PFSK-1 (cell line): ENCODE results near the gene REPS1.

Source experiments
- FOXP2 ChIP-seq: optimal IDR thresholded peaks from 2 replicates; pipeline ENCODE3; 2011; ENCODE audit warnings: borderline replicate concordance, control low read depth, inconsistent platforms; ENCODE audit not compliant: insufficient read depth; ENCODE audit errors: extremely low read length, extremely low read depth
- POLR2AphosphoS5 ChIP-seq: IDR thresholded peaks from 2 replicates; pipeline ENCODE4 v1.6.1; 2012; ENCODE audit warnings: low read depth, mild to moderate bottlenecking, control low read depth, low read length, moderate library complexity
- SIN3A ChIP-seq: IDR thresholded peaks from 2 replicates; pipeline ENCODE4 v1.6.1; 2012; ENCODE audit warnings: mild to moderate bottlenecking, low read length, moderate library complexity, borderline replicate concordance; ENCODE audit not compliant: insufficient read depth
- TAF1 ChIP-seq: IDR thresholded peaks from 2 replicates; pipeline ENCODE4 v1.6.1; 2012; ENCODE audit warnings: low read length, control low read depth, borderline replicate concordance; ENCODE audit not compliant: insufficient read depth
- TF ChIP-seq, protein P1 (sequence below), 2 experiments: IDR thresholded peaks; 2 replicates each; pipeline versions ENCODE4 v1.6.1 to v1.8.0; 2011 to 2012; ENCODE audit warnings: low read depth in 2 of 2, low read length in 2 of 2, control low read depth in 1 of 2, inconsistent platforms in 1 of 2, mild to moderate bottlenecking in 1 of 2, moderate library complexity in 1 of 2; ENCODE audit not compliant: insufficient read depth in 1 of 2

REPS1 gene

DNA sequence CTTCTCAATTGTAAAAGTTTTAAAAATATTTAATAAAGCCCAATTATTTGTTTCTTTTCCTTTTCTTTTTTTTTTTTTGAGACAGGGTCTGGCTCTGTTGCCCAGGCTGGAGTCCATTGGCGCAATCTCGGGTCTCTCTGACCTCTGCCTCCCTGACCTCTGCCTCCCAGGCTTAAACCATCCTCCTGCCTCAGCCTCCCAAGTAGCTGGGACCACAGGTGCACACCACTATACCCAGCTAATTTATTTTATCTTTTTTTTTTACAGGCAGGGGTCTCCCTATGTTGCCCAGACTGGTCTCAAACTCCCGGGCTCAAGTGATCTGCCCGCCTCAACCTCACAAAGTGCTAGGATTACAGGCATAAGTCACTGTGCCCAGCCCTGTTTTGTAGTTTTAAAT, 9.8 kb downstream of the REPS1 start:
- TF ChIP-seq FOXP2 (no peak), TAF1 (no peak), SIN3A (no peak), POLR2AphosphoS5 (no peak)
- TF ChIP-seq, protein P1, sequence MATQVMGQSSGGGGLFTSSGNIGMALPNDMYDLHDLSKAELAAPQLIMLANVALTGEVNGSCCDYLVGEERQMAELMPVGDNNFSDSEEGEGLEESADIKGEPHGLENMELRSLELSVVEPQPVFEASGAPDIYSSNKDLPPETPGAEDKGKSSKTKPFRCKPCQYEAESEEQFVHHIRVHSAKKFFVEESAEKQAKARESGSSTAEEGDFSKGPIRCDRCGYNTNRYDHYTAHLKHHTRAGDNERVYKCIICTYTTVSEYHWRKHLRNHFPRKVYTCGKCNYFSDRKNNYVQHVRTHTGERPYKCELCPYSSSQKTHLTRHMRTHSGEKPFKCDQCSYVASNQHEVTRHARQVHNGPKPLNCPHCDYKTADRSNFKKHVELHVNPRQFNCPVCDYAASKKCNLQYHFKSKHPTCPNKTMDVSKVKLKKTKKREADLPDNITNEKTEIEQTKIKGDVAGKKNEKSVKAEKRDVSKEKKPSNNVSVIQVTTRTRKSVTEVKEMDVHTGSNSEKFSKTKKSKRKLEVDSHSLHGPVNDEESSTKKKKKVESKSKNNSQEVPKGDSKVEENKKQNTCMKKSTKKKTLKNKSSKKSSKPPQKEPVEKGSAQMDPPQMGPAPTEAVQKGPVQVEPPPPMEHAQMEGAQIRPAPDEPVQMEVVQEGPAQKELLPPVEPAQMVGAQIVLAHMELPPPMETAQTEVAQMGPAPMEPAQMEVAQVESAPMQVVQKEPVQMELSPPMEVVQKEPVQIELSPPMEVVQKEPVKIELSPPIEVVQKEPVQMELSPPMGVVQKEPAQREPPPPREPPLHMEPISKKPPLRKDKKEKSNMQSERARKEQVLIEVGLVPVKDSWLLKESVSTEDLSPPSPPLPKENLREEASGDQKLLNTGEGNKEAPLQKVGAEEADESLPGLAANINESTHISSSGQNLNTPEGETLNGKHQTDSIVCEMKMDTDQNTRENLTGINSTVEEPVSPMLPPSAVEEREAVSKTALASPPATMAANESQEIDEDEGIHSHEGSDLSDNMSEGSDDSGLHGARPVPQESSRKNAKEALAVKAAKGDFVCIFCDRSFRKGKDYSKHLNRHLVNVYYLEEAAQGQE (IDR thresholded peaks at IDR 0.05; ENCODE audit: insufficient read depth in 1 of 2, low read depth in 2 of 2, low read length in 2 of 2) = no peak

DNA sequence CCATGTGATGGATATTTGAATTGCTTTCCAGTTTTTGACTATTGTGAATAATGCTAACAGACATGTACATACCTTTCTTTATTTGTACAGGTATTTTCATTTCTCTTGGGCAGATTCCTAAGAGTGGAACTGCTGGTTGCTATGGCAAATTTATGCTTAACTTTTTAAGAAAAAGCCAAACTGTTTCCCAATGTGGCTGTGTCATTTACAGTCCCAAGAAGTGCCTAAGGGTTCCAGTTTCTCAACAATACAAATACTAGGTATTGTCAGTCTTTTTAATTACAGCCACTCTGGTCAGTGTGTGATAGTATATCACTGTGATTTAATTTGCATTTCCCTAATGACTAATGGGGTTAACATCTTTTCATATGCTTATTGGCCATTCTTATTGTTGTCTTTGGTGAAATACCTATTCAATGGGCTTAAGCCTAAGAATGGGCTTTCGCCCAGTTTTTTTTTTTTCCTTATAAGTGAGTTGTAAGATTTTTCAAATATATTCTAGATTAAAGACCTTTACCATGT, 10.3 kb downstream of the REPS1 start:
- TF ChIP-seq, protein P1 (IDR thresholded peaks at IDR 0.05; ENCODE audit: insufficient read depth in 1 of 2, low read depth in 2 of 2, low read length in 2 of 2) = no peak

DNA sequence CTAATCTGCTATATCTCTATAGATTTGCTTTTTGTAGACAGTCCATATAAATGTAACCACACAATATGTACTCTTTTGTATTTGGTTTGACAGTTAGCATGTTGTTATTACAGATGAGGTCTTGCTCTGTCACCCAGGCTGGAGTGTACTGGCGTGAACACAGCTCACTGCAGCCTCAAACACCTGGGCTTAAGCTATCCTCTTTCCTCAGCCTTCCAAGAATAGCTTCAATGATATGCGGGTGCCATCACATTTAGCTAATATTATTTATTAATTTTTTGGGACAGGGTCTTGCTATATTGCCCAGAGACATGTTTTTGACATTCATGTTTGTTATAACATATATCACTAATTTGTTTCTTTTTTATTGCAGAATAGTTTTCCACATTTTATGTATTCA, 10.8 kb downstream of the REPS1 start:
- TF ChIP-seq, protein P1 (IDR thresholded peaks at IDR 0.05; ENCODE audit: insufficient read depth in 1 of 2, low read depth in 2 of 2, low read length in 2 of 2) = no peak
- no peak for TF ChIP-seq TAF1
- no peak for TF ChIP-seq FOXP2

DNA sequence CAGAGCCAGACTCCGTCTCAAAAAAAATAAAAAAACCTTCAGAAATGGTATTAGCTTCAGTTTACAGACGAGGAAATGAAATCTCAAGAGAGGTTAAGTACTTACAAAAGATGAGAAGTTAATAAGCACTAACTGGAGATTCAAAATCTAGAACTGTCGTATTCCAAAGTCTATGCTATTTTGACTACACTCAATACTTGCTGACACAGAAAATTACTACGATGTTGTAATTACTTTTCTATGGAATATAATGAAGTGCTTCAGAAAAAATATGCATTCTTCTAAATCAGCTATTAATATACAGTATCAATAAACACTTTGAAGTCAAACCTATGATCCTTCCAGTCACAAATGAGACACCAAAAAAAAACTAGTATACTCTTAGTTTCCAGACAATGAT, 12.2 kb downstream of the REPS1 start:
- no peak for TF ChIP-seq POLR2AphosphoS5
- TF ChIP-seq, protein P1 (IDR thresholded peaks at IDR 0.05; ENCODE audit: insufficient read depth in 1 of 2, low read depth in 2 of 2, low read length in 2 of 2) = no peak
- no peak for TF ChIP-seq SIN3A
- TF ChIP-seq FOXP2 = no peak
- no peak for TF ChIP-seq TAF1

DNA sequence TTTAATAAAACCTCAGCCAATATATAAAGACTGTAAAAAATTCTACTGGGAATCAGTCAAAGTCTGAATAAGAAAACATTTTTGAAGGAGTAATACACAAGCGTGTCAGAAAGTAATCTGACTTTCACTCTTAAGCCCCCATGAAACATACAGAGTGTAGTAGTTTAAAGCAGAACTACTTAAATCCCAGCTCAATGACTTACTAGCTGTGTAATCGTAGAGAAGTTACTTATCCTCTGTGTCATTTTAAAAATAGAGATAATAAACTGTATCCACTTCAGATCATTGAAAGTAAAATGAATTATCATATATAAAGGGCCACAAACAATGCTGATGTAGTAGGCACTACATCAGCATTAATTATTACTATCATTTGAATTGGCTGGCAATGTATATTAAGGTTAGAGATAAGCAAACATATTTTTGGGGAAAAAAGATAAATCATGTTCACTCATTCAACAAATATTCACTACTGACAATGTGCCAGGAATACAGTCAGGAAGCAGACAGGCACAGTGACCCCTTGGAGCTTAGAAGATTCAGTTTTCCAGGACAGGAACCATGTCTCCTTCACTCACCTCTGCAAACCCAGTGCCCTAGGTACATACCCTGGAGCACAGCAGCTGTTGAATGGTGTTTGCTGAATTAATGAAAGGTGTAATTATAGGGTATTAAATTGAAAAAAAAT, 14.4 kb downstream of the REPS1 start:
- TF ChIP-seq, protein P1 (IDR thresholded peaks at IDR 0.05; ENCODE audit: insufficient read depth in 1 of 2, low read depth in 2 of 2, low read length in 2 of 2) = no peak
- TF ChIP-seq FOXP2 (no peak), POLR2AphosphoS5 (no peak), TAF1 (no peak), SIN3A (no peak)
